Right lung (tissue), 10 donors: ENCODE results near the gene RITA1. TPM values are rescaled to one million over a fixed set of nuclear protein-coding genes. Genes with fewer than 3 reads are reported as not detected.
"Not testable (repeated sequence)": the region's sequence is repeated elsewhere in the genome, so short reads cannot be mapped to it uniquely, and the experiment has no call there.

Experiments
- DNase-seq, 2 donors: peaks; one replicate each; pipeline ENCODE4 v3.0.0-alpha.2; 2013
- long read RNA-seq, 8 donors: transcript quantifications; one replicate each; lab custom pipeline, GENCODE V29; 2026
- polyA plus RNA-seq, 5 donors: library from polyadenylated mRNA; unstranded; fragments of 120-200 nt; gene quantifications; one replicate each; pipeline versions ENCODE4 v1.2.1 to v1.2.3, GENCODE V29; 2013; ENCODE audit warnings: inconsistent platforms in 1 of 5, low replicate concordance in 1 of 5; ENCODE audit not compliant: insufficient read length in 5 of 5, insufficient read depth in 1 of 5

The RITA1 gene
- polyA plus RNA-seq: 10 to 100 TPM in 3 of 5 donors, 1 to 10 TPM in 2; 8.3 to 16.7 (median 11.5) TPM
- long read RNA-seq, donor 1, transcript RITA1-201 (4 exons, 2,053 nt): major isoform, 12 of 16 reads
- long read RNA-seq, donor 1, partial matches to known transcripts: 0 of 16 reads
- long read RNA-seq, donor 1, other reads (novel, unspliced or antisense): 0 of 16 reads
- long read RNA-seq, donor 2, partial matches to known transcripts: 0 of 3 reads
- long read RNA-seq, donor 2, other reads (novel, unspliced or antisense): 0 of 3 reads
- long read RNA-seq, donor 3, transcript RITA1-201 (4 exons, 2,053 nt): major isoform, 9 of 10 reads
- long read RNA-seq, donor 3, partial matches to known transcripts: 0 of 10 reads
- long read RNA-seq, donor 3, other reads (novel, unspliced or antisense): 0 of 10 reads
- long read RNA-seq, donor 4, transcript RITA1-201 (4 exons, 2,053 nt): major isoform, 7 of 8 reads
- long read RNA-seq, donor 4, partial matches to known transcripts: 0 of 8 reads
- long read RNA-seq, donor 4, other reads (novel, unspliced or antisense): 0 of 8 reads
- long read RNA-seq, donor 5, transcript RITA1-201 (4 exons, 2,053 nt): major isoform, 12 of 13 reads
- long read RNA-seq, donor 5, partial matches to known transcripts: 0 of 13 reads
- long read RNA-seq, donor 5, other reads (novel, unspliced or antisense): 0 of 13 reads
- long read RNA-seq, donor 6, transcript RITA1-201 (4 exons, 2,053 nt): major isoform, 12 of 15 reads
- long read RNA-seq, donor 6, partial matches to known transcripts: 0 of 15 reads
- long read RNA-seq, donor 6, other reads (novel, unspliced or antisense): 0 of 15 reads
- long read RNA-seq, donor 7, transcript RITA1-201 (4 exons, 2,053 nt): major isoform, 8 of 8 reads
- long read RNA-seq, donor 7, partial matches to known transcripts: 0 of 8 reads
- long read RNA-seq, donor 7, other reads (novel, unspliced or antisense): 0 of 8 reads
- long read RNA-seq, donor 8, partial matches to known transcripts: 0 of 2 reads
- long read RNA-seq, donor 8, other reads (novel, unspliced or antisense): 0 of 2 reads

- peak; percentile 82 to 90 for DNase-seq
Measured at GRCh38 chr12:113185180-113186032, at the start of gene RITA1, which contains the start of gene DDX54. Gene RITA1 (plus strand): TSS chr12:113185721. CDS start chr12:113186747, 1,026 bp downstream. Gene DDX54 (minus strand): TSS chr12:113185478. CDS start chr12:113185451, 27 bp downstream.

- no peak for DNase-seq
Measured at GRCh38 chr12:113136128-113136989, 49.2 kb upstream of the RITA1 start.

GRCh38 chr12:113136990-113137511, 48.5 kb upstream of the RITA1 start:
- no peak for DNase-seq

- DNase-seq: no peak
Measured at GRCh38 chr12:113137861-113138783, 47.4 kb upstream of the RITA1 start.

GRCh38 chr12:113138826-113139225, 46.7 kb upstream of the RITA1 start:
- DNase-seq: no peak

GRCh38 chr12:113140706-113141105, 44.8 kb upstream of the RITA1 start:
- DNase-seq: no peak

GRCh38 chr12:113141716-113142115, 43.8 kb upstream of the RITA1 start:
- DNase-seq: not testable (repeated sequence)

GRCh38 chr12:113142173-113142885, 43.2 kb upstream of the RITA1 start:
- DNase-seq: no peak

- no peak for DNase-seq
Measured at GRCh38 chr12:113142886-113143332, 42.6 kb upstream of the RITA1 start.

GRCh38 chr12:113143959-113144358, 41.6 kb upstream of the RITA1 start:
- DNase-seq: no peak

- no peak for DNase-seq
Measured at GRCh38 chr12:113144806-113145205, 40.7 kb upstream of the RITA1 start.

- DNase-seq: no peak
Measured at GRCh38 chr12:113145720-113146551, 39.6 kb upstream of the RITA1 start.

- DNase-seq: no peak
Measured at GRCh38 chr12:113146999-113147398, 38.5 kb upstream of the RITA1 start.

- DNase-seq: peak; percentile 67 to 76
Measured at GRCh38 chr12:113149361-113150150, 36.0 kb upstream of the RITA1 start, which contains the start of gene CFAP73. Gene CFAP73 (plus strand): TSS chr12:113149724. CDS start chr12:113149858, 134 bp downstream.

- DNase-seq: no peak
Measured at GRCh38 chr12:113151655-113152054, 33.9 kb upstream of the RITA1 start.
